Measurements from ENCODE around the gene PSMD2.

- no peak for TF ChIP-seq CTCF (IDR thresholded peaks at IDR 0.05)
- no peak for TF ChIP-seq POLR2AphosphoS5 (IDR thresholded peaks at IDR 0.05)
- TF ChIP-seq POLR2A (IDR thresholded peaks at IDR 0.05): no peak
- no peak for TF ChIP-seq EP300 (IDR thresholded peaks at IDR 0.05)
These were observed 54.0 kb downstream of the PSMD2 start for GRCh38 chr3:184352897-184353545.

Measured in stomach (tissue), 4 donors.